Adrenal gland (tissue), 5 donors: ENCODE data around the gene SLC17A6.

Experiments
- CTCF ChIP-seq, 6 experiments: fragments of 450-650 bp in 4 of 6; fragments of 200-600 bp in 2 of 6; sonication (generic) in 1 of 6; IDR thresholded peaks; 1 replicate in 5 of 6; 2 replicates in 1 of 6; pipeline versions ENCODE4 v1.5.1 to v1.8.0; 2016 to 2021; ENCODE audit warnings: antibody characterized with exemption in 6 of 6, mild to moderate bottlenecking in 2 of 6, moderate library complexity in 1 of 6
- POLR2A ChIP-seq, 2 donors: fragments of 450-650 bp; IDR thresholded peaks; one replicate each; pipeline ENCODE4 v1.6.1; 2017; ENCODE audit warnings: antibody characterized with exemption in 2 of 2, mild to moderate bottlenecking in 2 of 2, moderate library complexity in 1 of 2
- donor health status: DM: no; HTN: no; CAD: no.

GRCh38 chr11:22302368-22302767 is 35.8 kb upstream of the SLC17A6 start:
- TF ChIP-seq CTCF (IDR thresholded peaks at IDR 0.05) (no peak), POLR2A (IDR thresholded peaks at IDR 0.05) (no peak)
